Measurements from ENCODE around the gene ITPRID1.

DNA sequence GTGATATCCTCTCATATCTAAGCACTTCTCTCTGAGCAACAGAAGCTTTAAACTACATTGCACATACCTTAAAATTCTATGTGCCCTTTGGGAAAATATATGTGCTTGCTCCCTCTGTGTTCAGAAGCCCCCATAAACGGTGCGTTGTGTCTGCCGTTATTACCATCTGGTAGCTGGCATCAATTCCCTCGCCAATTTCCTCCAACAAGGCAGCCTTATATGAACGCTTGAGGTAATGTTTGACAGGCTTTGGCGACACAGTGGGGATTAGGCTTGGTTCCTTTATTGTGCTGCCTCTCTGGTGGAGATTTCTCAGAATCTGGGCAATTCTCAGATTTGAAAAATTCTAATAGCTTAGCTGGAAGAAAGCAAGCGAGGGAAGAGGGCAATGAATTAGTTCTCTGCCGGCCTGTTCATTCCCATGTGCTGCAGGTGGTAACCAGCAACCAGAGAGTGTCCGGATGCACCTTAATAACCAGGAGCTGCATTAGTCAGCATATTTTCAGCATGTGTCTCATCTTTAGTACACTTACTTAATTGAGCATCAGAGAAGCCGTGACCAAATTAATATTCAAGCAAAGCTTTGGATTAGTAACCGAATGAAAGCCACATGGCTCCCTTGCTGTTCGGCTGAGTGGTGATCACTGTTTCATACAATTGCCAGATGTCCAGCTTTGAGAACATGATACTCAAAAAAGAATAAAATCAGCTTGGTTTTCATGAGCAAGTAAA, 165.8 kb downstream of the ITPRID1 start:
- TF ChIP-seq, protein P1, sequence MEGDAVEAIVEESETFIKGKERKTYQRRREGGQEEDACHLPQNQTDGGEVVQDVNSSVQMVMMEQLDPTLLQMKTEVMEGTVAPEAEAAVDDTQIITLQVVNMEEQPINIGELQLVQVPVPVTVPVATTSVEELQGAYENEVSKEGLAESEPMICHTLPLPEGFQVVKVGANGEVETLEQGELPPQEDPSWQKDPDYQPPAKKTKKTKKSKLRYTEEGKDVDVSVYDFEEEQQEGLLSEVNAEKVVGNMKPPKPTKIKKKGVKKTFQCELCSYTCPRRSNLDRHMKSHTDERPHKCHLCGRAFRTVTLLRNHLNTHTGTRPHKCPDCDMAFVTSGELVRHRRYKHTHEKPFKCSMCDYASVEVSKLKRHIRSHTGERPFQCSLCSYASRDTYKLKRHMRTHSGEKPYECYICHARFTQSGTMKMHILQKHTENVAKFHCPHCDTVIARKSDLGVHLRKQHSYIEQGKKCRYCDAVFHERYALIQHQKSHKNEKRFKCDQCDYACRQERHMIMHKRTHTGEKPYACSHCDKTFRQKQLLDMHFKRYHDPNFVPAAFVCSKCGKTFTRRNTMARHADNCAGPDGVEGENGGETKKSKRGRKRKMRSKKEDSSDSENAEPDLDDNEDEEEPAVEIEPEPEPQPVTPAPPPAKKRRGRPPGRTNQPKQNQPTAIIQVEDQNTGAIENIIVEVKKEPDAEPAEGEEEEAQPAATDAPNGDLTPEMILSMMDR (IDR thresholded peaks at IDR 0.05): no peak
- no peak for TF ChIP-seq POLR2A (IDR thresholded peaks at IDR 0.05)

Data from thyroid gland (tissue), 4 donors.